Naive thymus-derived CD8-positive, alpha-beta T cell (primary cell): ENCODE data around the gene SOD2. TPM values are rescaled to one million over a fixed set of nuclear protein-coding genes. Genes with fewer than 3 reads are reported as not detected.
"Not testable (repeated sequence)": the region's sequence is repeated elsewhere in the genome, so short reads cannot be mapped to it uniquely, and the experiment has no call there.

Experiments used
- ATAC-seq, 2 donors: fragments of 150-1000 bp; cut with Tn5 transposase in 1 of 2; sonication (Bioruptor Pico), chemical (Tn5 transposase) in 1 of 2; 1 replicate in 1 of 2; 2 replicates in 1 of 2; pipeline ENCODE4 v1.10.0; 2021; ENCODE audit warnings: mild to moderate bottlenecking in 2 of 2, moderate library complexity in 2 of 2
- POLR2A ChIA-PET: fragments of 350-600 bp; sonication (Branson Sonifier 250); formaldehyde crosslinking; loops from one replicate; lab custom pipeline; 2021; ENCODE audit warnings: antibody characterized with exemption; lab: Charles Lee
- DNase-seq, 10 donors: peaks; one replicate each; pipeline versions ENCODE4 v3.0.0 to v3.0.0-alpha.2; 2020 to 2022
- H3K27ac Mint-ChIP-seq, 10 donors: one replicate each; pipeline ENCODE4 v1.8.0; 2020 to 2022; ENCODE audit warnings: mild to moderate bottlenecking in 10 of 10, mixed read lengths in 10 of 10, moderate library complexity in 4 of 10, inconsistent platforms in 1 of 10
- H3K27me3 Mint-ChIP-seq, 5 donors: one replicate each; pipeline ENCODE4 v1.8.0; 2021 to 2022; ENCODE audit warnings: mixed read lengths in 5 of 5
- H3K36me3 Mint-ChIP-seq, 3 donors: one replicate each; pipeline ENCODE4 v1.8.0; 2020 to 2022; ENCODE audit warnings: mixed read lengths in 3 of 3, mild to moderate bottlenecking in 2 of 3, inconsistent platforms in 1 of 3
- H3K4me1 Mint-ChIP-seq, 4 donors: one replicate each; pipeline ENCODE4 v1.8.0; 2021 to 2022; ENCODE audit warnings: mixed read lengths in 4 of 4
- H3K4me3 Mint-ChIP-seq, 10 donors: one replicate each; pipeline ENCODE4 v1.8.0; 2020 to 2022; ENCODE audit warnings: mild to moderate bottlenecking in 10 of 10, mixed read lengths in 10 of 10, moderate library complexity in 6 of 10, inconsistent platforms in 1 of 10
- H3K9me3 Mint-ChIP-seq, 9 donors: one replicate each; pipeline ENCODE4 v1.8.0; 2020 to 2022; ENCODE audit warnings: mixed read lengths in 9 of 9, mild to moderate bottlenecking in 3 of 9, inconsistent platforms in 1 of 9, moderate library complexity in 1 of 9
- polyA plus RNA-seq, 3 donors: library from polyadenylated mRNA; unstranded; fragments of 300-500 nt; fragmentation: Illumina TruSeq; gene quantifications; one replicate each; pipeline ENCODE4 v1.2.3, GENCODE V29; 2021
- total RNA-seq, 8 experiments: library from RNA in 2 of 8; stranded (reverse) in 2 of 8; gene quantifications; one replicate each; pipeline ENCODE4 v1.2.3 and lab custom pipeline; 2021 to 2026

The SOD2 gene
- total and polyA plus RNA-seq, 5 experiments from 2014 or later: 80.5 to 92.0 (median 86.5) TPM

DNA sequence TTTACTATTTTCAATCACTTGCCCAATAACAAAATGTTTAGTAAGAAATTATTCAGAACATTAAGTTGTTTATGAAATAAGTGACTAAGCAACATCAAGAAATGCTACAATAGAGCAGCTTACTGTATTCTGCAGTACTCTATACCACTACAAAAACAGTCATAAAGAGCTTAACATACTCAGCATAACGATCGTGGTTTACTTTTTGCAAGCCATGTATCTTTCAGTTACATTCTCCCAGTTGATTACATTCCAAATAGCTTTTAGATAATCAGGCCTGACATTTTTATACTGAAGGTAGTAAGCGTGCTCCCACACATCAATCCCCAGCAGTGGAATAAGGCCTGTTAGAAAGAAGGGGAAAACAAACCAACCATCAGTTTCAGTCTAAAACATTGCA lies 10.7 kb downstream of the SOD2 start:
- H3K27ac Mint-ChIP-seq: peak overlapping the region in 3 of 10 donors; percentile 7 to 38 (median 25)
- H3K9me3 Mint-ChIP-seq: no peaks in the 10 kb centered on the region

DNA sequence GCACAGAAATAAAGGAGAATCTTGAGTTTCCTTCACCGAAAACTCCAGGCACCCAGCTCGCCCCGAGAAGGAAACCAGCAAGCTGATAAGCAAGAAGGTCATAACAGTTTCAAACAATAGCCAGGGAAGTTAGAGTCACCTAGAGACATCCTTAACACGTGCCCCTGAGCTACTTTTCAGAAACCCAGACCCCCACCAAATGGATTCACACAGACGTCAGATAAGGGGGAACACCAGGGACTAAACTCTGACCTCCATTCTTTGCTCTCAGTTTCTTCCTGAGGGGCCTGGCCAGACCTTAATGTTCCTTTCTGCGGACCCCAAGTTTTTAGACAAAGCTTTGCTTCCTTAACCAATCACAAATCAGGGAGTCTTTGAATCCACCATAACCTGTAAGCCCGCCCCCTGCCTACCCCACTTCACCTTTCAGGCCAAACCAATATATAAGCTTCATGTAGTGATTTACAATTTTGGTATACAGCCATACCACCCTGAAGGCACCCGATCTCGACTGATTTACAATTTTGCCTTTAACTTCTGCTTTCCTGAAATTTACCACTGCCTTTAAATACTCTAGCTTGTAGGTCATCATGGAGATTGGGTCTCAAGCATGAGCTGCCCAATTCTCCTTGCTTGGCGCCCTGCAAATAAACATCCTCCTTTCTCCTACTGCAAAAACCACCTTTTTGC lies 11.7 kb downstream of the SOD2 start:
- H3K27me3 Mint-ChIP-seq: no peaks in the 10 kb centered on the region
- peak overlapping the region in 3 of 10 donors; percentile 0 to 29 (median 25) for H3K27ac Mint-ChIP-seq
- H3K9me3 Mint-ChIP-seq: no peaks in the 10 kb centered on the region
- ATAC-seq (no peak), DNase-seq (no peak)
- H3K4me3 Mint-ChIP-seq: no peak overlapping the region
- peaks cover 0 to 81% (median 22%) of the 10 kb centered on the region in 3 donors for H3K36me3 Mint-ChIP-seq
- peaks cover 0 to 11% (median 5%) of the 10 kb centered on the region in 4 donors for H3K4me1 Mint-ChIP-seq
- POLR2A ChIA-PET: no interaction called here

More for the DNA sequence above, 10.7 kb downstream of the SOD2 start:
- POLR2A ChIA-PET: interaction anchor here (1.4 kb wide), 1 partner anchor 44 kb away, joined by 3 read pairs; no protein-coding TSS in a partner anchor
- ATAC-seq: no peak
- H3K4me1 Mint-ChIP-seq: peaks cover 4 to 17% (median 11%) of the 10 kb centered on the region in 4 donors
- H3K4me3 Mint-ChIP-seq: no peak overlapping the region
- no peak for DNase-seq
- H3K36me3 Mint-ChIP-seq: peaks cover 0 to 84% (median 16%) of the 10 kb centered on the region in 3 donors
- H3K27me3 Mint-ChIP-seq: no peaks in the 10 kb centered on the region

DNA sequence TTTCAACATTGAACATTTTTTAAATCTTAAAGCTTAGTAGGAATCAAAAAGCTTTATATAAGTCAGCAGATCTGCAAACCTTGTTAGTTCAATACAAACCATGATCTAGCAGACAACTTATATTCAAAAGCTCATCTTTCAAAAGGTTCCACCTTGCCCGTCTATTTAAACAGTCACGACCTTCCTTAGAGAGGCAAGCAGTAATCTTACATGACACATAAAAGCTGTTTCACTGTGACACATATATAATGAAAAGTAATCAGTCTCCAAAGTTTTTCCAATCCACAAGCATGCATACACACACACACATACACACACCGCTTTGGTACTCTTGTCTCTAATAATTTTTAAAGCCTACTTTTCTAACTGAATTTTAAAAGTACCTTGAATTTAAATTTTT lies 12.9 kb downstream of the SOD2 start:
- H3K27me3 Mint-ChIP-seq: no peaks in the 10 kb centered on the region
- peaks cover 0 to 3% (median 0%) of the 10 kb centered on the region in 9 donors for H3K9me3 Mint-ChIP-seq
- peaks cover 0 to 11% (median 4%) of the 10 kb centered on the region in 4 donors for H3K4me1 Mint-ChIP-seq
- POLR2A ChIA-PET: no interaction called here
- H3K27ac Mint-ChIP-seq: peak overlapping the region in 6 of 10 donors; percentile 1 to 83 (median 43)
- H3K4me3 Mint-ChIP-seq: no peak overlapping the region
- ATAC-seq (no peak), DNase-seq (no peak)
- H3K36me3 Mint-ChIP-seq: peaks cover 0 to 76% (median 23%) of the 10 kb centered on the region in 3 donors

DNA sequence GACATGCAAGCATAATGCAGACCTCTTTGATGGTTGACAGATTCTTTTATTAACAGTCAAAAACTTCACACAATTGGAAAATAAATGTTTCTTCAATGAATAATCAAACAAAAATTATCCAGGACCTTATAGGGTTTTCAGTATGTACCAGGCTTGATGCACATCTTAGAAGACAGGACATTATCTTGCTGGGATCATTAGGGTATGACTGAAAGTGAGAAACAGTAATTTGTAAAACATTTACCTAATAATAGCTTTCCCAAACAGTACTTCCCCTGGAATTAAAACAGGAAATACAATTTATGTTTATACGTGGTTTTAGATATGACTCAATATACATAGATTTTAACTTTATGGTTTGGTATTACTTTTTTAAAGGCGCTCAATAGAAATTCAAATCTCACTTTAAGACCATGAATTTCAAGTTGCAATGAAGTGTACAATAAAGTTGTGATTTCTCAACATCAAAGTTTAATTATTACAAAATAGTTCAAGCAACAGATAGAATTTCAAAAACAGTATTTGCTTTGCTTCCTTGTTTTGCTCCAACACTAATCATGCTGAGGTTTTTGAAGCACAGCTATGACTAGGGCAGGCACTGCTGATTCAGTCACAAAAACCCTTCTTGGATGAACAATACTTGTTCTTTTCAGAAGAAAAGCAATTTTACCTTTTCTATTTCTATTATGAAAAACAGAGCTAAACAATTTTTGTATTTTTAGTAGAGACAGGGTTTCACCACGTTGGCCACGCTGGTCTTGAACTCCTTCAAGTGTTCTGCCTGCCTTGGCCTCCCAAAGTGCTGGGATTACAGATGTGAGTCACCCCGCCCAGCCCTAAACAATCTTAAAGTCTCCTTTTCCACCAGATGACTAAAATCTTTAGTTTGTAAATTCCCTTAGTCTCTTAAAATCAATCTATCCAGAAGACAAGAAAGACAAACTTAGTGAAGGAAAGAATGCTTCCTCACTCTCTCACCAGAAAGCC lies 13.7 kb downstream of the SOD2 start:
- no peak for ATAC-seq
- peaks cover 0 to 3% (median 0%) of the 10 kb centered on the region in 9 donors for H3K9me3 Mint-ChIP-seq

DNA sequence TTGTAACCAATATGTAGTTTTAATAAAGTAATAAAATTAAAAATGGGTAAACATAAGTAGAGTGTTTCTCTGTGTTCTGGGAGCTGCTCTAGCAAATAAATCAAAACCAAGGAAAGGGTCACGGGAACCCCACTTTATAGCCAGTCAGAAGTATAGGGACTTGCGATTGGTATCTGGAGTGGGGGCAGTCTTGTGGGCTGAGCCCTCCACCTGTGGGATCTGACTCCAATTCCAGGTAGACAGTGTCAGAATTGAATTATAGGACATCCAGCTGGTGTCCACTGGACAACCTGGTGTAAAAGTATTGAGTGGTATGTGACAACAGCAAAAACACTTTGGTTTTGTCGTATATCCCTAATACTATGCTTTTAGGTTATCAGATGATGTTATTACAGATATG lies 14.5 kb downstream of the SOD2 start:
- Mint-ChIP-seq H3K4me1 (peaks cover 0 to 10% (median 4%) of the 10 kb centered on the region in 4 donors), H3K4me3 (no peak overlapping the region), H3K36me3 (peaks cover 0 to 78% (median 26%) of the 10 kb centered on the region in 3 donors), H3K27ac (no peak overlapping the region), H3K27me3 (no peaks in the 10 kb centered on the region), H3K9me3 (peaks cover 0 to 3% (median 0%) of the 10 kb centered on the region in 9 donors)
- POLR2A ChIA-PET: no interaction called here
- DNase-seq (no peak), ATAC-seq (no peak)

More for the DNA sequence above, 13.7 kb downstream of the SOD2 start:
- Mint-ChIP-seq H3K27me3 (no peaks in the 10 kb centered on the region), H3K4me3 (no peak overlapping the region), H3K36me3 (peaks cover 0 to 74% (median 22%) of the 10 kb centered on the region in 3 donors), H3K27ac (peak overlapping the region in 6 of 10 donors; percentile 1 to 83 (median 43)), H3K4me1 (peaks cover 0 to 11% (median 4%) of the 10 kb centered on the region in 4 donors)
- no peak for DNase-seq
- POLR2A ChIA-PET: no interaction called here

DNA sequence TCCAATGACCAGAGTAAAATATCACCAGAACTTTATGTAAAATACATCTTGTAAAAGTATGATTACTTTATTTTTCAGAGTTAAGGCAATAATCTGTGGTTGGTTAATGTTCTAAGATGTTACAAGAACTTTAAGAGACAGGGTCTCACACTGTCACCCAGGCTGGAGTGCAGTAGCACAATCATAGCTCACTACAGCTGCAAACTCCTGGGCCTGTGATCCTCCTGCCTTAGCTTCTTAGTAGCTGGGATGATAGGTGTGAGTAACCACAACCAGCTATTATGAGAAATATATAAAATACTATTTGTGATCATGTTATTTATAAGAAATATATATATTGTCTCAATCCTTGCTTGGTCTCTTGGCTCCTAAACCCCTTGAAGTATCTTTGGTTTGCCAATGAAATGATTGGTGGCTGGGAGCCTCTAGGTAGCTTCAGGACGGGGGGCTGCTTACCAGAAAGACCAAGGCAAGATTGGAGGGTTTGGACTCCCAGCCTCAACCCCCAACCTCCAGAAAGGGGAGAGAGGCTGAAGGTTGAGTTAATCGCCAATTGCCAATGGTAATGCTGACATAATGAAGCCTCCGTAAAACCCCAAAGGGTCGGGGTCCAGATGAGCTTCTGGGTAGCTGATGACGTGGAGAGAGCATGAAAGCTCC lies 15.4 kb downstream of the SOD2 start:
- Mint-ChIP-seq H3K36me3 (peaks cover 4 to 72% (median 33%) of the 10 kb centered on the region in 3 donors), H3K4me3 (no peak overlapping the region), H3K27me3 (no peaks in the 10 kb centered on the region), H3K4me1 (peaks cover 0 to 9% (median 7%) of the 10 kb centered on the region in 4 donors), H3K27ac (no peak overlapping the region), H3K9me3 (peaks cover 0 to 8% (median 3%) of the 10 kb centered on the region in 9 donors)
- no peak for DNase-seq
- ATAC-seq: no peak
- POLR2A ChIA-PET: no interaction called here

DNA sequence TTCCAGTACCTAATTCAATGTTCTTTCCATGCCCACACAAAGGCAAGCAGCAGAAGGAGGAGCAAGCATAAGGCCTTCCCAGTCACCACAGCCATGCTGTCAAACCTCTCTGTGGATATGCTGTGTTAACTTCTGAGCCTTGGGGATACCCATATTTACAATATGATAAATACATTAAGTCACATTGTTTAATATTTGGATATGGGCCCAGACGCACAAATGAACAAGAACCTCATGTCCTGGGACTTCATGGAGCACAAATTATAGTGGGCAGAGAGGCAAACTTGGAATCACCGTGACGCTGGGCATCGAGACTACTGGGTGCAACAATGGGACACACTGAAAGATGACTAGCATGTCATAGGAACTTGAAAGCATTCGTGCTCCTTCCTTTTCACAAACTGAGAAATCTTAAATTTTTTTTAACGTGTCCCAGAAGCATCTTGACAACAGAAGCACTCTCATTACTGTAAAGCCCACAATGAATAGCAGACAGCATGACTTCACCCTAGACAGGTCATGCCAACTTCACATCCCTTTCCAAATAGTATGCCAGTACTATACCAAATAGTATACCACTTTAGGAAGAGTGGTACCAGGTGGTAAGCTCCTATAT lies 16.0 kb downstream of the SOD2 start:
- ATAC-seq (no peak), DNase-seq (no peak)
- H3K27ac Mint-ChIP-seq: peak overlapping the region in 1 of 10 donors; percentile 34
- peaks cover 0 to 12% (median 4%) of the 10 kb centered on the region in 9 donors for H3K9me3 Mint-ChIP-seq
- H3K36me3 Mint-ChIP-seq: peaks cover 6 to 70% (median 34%) of the 10 kb centered on the region in 3 donors
- H3K4me3 Mint-ChIP-seq: no peak overlapping the region
- POLR2A ChIA-PET: no interaction called here
- no peaks in the 10 kb centered on the region for H3K27me3 Mint-ChIP-seq
- peaks cover 0 to 9% (median 7%) of the 10 kb centered on the region in 4 donors for H3K4me1 Mint-ChIP-seq

DNA sequence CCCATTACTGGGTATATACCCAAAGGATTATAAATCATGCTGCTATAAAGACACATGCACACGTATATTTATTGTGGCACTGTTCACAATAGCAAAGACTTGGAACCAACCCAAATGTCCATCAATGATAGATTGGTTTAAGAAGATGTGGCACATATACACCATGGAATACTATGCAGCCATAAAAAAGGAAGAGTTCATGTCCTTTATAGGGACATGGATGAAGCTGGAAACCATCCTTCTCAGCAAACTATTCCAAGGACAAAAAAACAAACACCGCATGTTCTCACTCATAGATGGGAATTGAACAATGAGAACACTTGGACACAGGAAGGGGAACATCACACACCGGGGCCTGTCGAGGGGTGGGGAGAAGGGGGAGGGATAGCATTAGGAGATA lies 16.8 kb downstream of the SOD2 start:
- POLR2A ChIA-PET, ATAC-seq, DNase-seq, H3K27ac Mint-ChIP-seq, H3K4me1 Mint-ChIP-seq, H3K4me3 Mint-ChIP-seq, H3K27me3 Mint-ChIP-seq: not testable (repeated sequence)
- Mint-ChIP-seq H3K36me3 (peaks cover 10 to 70% (median 42%) of the 10 kb centered on the region in 3 donors), H3K9me3 (peaks cover 0 to 16% (median 11%) of the 10 kb centered on the region in 9 donors)

DNA sequence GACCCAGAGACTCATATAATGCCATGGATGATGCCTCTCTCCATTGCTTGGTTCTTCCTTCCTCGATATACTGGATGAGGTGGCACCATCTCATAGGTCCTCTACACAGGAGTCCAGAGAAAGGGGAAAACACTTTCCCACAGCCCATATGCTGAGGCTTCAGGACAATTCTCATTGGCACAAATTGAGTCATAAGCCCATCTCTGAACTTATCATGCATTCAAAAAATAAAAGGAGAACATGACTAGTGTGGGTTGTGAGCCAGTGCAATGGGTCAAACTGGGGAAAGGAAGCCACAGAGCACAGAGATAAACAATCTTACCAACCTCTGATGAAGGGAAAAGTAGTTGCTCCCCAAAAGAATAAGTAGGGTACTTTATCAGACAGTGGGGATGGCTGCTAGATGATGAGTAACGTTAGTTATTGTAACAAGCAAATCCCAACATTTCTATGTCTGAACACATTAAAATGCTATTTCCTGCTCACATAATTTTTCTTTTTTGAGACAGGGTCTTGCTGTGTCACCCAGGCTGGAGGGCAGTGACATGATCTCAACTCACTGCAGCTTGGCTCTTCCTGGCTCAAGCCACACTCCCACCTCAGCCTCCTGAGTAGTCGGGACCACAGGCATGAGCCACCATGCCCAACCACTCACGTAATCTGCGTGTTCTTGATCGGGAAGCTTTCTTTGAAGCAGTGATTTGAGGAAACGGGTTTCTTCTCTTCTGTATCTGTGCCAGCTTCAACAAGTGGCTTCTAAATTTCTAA lies 27.0 kb downstream of the SOD2 start:
- Mint-ChIP-seq H3K27me3 (no peaks in the 10 kb centered on the region), H3K9me3 (peaks cover 0 to 19% (median 3%) of the 10 kb centered on the region in 9 donors), H3K4me3 (no peak overlapping the region), H3K4me1 (peaks cover 0 to 5% (median 0%) of the 10 kb centered on the region in 4 donors), H3K27ac (no peak overlapping the region), H3K36me3 (peaks cover 18 to 42% (median 32%) of the 10 kb centered on the region in 3 donors)
- DNase-seq (no peak), ATAC-seq (no peak)
- POLR2A ChIA-PET: no interaction called here

DNA sequence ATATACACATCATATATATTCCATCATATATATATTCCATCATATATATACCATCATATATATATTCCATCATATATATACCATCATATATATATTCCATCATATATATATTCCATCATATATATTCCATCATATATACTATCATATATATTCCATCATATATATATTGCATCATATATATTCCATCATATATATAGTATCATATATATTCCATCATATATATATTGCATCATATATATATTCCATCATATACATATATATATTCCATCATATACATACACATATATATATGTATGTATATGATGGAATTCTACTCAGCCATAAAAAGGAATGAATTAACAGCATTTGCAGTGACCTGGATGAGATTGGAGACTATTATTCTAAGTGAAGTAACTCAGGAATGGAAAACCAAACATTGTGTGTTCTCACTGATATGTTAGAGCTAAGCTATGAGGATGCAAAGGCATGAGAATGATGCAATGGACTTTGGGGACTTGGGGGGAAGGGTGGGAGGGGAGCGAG lies 29.6 kb downstream of the SOD2 start:
- Mint-ChIP-seq H3K36me3 (peaks cover 18 to 36% (median 24%) of the 10 kb centered on the region in 3 donors), H3K9me3 (peaks cover 0 to 26% (median 0%) of the 10 kb centered on the region in 9 donors)
- POLR2A ChIA-PET: interaction anchor here (0.7 kb wide), 1 partner anchor 432 kb away, joined by 3 read pairs; no protein-coding TSS in a partner anchor
- DNase-seq, H3K4me1 Mint-ChIP-seq, H3K4me3 Mint-ChIP-seq, H3K27me3 Mint-ChIP-seq, ATAC-seq, H3K27ac Mint-ChIP-seq: not testable (repeated sequence)

DNA sequence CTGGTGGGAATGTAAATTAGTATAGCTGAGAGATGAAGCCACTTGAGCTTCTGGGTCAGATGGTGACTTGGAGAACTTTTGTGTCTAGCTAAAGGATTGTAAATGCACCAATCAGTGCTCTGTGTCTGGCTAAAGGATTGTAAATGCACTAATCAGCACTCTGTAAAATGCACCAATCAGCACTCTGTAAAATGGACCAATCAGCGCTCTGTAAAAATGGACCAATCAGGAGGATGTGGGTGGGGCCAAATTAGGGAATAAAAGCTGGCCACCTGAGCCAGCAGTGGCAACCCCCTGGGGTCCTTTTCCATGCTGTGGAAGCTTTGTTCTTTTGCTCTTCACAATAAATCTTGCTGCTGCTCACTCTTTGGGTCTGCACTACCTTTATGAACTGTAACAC lies 31.1 kb downstream of the SOD2 start:
- ATAC-seq, H3K4me3 Mint-ChIP-seq, H3K27me3 Mint-ChIP-seq, H3K27ac Mint-ChIP-seq, POLR2A ChIA-PET, H3K4me1 Mint-ChIP-seq, DNase-seq: not testable (repeated sequence)
- peaks cover 0 to 29% (median 0%) of the 10 kb centered on the region in 9 donors for H3K9me3 Mint-ChIP-seq
- H3K36me3 Mint-ChIP-seq: peaks cover 23 to 36% (median 31%) of the 10 kb centered on the region in 3 donors
